ENCODE results near the gene SPNS3. TPM values are rescaled to one million over a fixed set of nuclear protein-coding genes. Genes with fewer than 3 reads are reported as not detected.

The SPNS3 gene
- total and polyA plus RNA-seq, 2 of the 8 experiments (the other 6 are each of a cell fraction or from before 2014, with no cell fraction given), result not detected

GRCh38 chr17:4488989-4489595 is 55.4 kb downstream of the SPNS3 start (continued):
- TF ChIP-seq, protein P1, sequence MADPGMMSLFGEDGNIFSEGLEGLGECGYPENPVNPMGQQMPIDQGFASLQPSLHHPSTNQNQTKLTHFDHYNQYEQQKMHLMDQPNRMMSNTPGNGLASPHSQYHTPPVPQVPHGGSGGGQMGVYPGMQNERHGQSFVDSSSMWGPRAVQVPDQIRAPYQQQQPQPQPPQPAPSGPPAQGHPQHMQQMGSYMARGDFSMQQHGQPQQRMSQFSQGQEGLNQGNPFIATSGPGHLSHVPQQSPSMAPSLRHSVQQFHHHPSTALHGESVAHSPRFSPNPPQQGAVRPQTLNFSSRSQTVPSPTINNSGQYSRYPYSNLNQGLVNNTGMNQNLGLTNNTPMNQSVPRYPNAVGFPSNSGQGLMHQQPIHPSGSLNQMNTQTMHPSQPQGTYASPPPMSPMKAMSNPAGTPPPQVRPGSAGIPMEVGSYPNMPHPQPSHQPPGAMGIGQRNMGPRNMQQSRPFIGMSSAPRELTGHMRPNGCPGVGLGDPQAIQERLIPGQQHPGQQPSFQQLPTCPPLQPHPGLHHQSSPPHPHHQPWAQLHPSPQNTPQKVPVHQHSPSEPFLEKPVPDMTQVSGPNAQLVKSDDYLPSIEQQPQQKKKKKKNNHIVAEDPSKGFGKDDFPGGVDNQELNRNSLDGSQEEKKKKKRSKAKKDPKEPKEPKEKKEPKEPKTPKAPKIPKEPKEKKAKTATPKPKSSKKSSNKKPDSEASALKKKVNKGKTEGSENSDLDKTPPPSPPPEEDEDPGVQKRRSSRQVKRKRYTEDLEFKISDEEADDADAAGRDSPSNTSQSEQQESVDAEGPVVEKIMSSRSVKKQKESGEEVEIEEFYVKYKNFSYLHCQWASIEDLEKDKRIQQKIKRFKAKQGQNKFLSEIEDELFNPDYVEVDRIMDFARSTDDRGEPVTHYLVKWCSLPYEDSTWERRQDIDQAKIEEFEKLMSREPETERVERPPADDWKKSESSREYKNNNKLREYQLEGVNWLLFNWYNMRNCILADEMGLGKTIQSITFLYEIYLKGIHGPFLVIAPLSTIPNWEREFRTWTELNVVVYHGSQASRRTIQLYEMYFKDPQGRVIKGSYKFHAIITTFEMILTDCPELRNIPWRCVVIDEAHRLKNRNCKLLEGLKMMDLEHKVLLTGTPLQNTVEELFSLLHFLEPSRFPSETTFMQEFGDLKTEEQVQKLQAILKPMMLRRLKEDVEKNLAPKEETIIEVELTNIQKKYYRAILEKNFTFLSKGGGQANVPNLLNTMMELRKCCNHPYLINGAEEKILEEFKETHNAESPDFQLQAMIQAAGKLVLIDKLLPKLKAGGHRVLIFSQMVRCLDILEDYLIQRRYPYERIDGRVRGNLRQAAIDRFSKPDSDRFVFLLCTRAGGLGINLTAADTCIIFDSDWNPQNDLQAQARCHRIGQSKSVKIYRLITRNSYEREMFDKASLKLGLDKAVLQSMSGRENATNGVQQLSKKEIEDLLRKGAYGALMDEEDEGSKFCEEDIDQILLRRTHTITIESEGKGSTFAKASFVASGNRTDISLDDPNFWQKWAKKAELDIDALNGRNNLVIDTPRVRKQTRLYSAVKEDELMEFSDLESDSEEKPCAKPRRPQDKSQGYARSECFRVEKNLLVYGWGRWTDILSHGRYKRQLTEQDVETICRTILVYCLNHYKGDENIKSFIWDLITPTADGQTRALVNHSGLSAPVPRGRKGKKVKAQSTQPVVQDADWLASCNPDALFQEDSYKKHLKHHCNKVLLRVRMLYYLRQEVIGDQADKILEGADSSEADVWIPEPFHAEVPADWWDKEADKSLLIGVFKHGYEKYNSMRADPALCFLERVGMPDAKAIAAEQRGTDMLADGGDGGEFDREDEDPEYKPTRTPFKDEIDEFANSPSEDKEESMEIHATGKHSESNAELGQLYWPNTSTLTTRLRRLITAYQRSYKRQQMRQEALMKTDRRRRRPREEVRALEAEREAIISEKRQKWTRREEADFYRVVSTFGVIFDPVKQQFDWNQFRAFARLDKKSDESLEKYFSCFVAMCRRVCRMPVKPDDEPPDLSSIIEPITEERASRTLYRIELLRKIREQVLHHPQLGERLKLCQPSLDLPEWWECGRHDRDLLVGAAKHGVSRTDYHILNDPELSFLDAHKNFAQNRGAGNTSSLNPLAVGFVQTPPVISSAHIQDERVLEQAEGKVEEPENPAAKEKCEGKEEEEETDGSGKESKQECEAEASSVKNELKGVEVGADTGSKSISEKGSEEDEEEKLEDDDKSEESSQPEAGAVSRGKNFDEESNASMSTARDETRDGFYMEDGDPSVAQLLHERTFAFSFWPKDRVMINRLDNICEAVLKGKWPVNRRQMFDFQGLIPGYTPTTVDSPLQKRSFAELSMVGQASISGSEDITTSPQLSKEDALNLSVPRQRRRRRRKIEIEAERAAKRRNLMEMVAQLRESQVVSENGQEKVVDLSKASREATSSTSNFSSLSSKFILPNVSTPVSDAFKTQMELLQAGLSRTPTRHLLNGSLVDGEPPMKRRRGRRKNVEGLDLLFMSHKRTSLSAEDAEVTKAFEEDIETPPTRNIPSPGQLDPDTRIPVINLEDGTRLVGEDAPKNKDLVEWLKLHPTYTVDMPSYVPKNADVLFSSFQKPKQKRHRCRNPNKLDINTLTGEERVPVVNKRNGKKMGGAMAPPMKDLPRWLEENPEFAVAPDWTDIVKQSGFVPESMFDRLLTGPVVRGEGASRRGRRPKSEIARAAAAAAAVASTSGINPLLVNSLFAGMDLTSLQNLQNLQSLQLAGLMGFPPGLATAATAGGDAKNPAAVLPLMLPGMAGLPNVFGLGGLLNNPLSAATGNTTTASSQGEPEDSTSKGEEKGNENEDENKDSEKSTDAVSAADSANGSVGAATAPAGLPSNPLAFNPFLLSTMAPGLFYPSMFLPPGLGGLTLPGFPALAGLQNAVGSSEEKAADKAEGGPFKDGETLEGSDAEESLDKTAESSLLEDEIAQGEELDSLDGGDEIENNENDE (IDR thresholded peaks at IDR 0.05; ENCODE audit: insufficient replicate concordance, low read length), result no peak
- TF ChIP-seq SUZ12 (IDR thresholded peaks at IDR 0.05; ENCODE audit: low read length) (no peak), RBBP5 (IDR thresholded peaks at IDR 0.05; ENCODE audit: borderline replicate concordance, low read depth, low read length) (no peak), MAX (IDR thresholded peaks at IDR 0.05) (no peak), SIN3A (conservative IDR thresholded peaks at IDR 0.05 in 1 of 2, IDR thresholded peaks at IDR 0.05 in 1 of 2; ENCODE audit: low read depth in 1 of 2, low read length in 2 of 2) (no peak), ASH2L (IDR thresholded peaks at IDR 0.05; ENCODE audit: low read length) (no peak), KDM4A (IDR thresholded peaks at IDR 0.05; ENCODE audit: low read depth, low read length, severe bottlenecking) (no peak), SP4 (IDR thresholded peaks at IDR 0.05; ENCODE audit: low read length) (no peak)
- TF ChIP-seq, protein P2, sequence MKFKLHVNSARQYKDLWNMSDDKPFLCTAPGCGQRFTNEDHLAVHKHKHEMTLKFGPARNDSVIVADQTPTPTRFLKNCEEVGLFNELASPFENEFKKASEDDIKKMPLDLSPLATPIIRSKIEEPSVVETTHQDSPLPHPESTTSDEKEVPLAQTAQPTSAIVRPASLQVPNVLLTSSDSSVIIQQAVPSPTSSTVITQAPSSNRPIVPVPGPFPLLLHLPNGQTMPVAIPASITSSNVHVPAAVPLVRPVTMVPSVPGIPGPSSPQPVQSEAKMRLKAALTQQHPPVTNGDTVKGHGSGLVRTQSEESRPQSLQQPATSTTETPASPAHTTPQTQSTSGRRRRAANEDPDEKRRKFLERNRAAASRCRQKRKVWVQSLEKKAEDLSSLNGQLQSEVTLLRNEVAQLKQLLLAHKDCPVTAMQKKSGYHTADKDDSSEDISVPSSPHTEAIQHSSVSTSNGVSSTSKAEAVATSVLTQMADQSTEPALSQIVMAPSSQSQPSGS (IDR thresholded peaks at IDR 0.05; ENCODE audit: low read length), result no peak
